ENCODE data around the gene SYNJ2BP. TPM values are rescaled to one million over a fixed set of nuclear protein-coding genes. Genes with fewer than 3 reads are reported as not detected.
"Not testable (repeated sequence)": the region's sequence is repeated elsewhere in the genome, so short reads cannot be mapped to it uniquely, and the experiment has no call there.

The SYNJ2BP gene, protein sequence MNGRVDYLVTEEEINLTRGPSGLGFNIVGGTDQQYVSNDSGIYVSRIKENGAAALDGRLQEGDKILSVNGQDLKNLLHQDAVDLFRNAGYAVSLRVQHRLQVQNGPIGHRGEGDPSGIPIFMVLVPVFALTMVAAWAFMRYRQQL
- total RNA-seq = 1 to 10 TPM; 7.5 to 8.2 TPM

DNA sequence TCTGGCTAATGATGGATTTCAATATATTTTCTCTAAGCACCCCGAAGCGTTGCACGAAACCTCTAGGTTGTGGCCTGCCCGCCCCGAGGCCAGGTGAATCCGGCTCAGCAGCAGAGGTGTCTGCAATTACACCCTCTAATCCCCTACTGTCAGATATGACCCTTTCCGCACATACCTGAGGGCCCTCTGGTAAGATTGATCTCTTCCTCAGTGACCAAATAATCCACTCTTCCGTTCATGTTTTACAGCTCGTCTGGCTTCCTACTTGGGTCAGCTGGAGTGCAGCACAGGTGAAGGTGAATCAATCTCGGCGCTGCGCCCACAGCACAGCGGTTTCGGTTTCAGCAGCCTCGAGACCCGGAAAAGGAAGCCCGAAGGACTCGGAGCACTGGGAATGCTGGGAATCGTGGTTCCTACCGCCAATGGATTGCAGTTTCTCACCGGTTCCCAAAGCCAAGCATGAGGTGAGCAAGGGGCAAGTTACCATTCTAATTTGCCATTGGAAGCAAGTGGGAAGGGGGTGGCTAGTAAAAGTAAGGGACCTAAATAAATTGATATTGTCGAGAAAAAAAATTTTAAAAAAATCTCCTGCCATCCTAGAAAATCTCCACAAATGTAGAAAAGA, at the start of gene SYNJ2BP:
Gene SYNJ2BP, minus strand, starts transcription at position 366 of the 625 bp plus-strand sequence. Its CDS starts 127 bp downstream, at position 239.
- H3K4me3 Mint-ChIP-seq = peak within 1 kb of the TSS; percentile 99
- no peaks in the 10 kb centered on the region for H3K9me3 Mint-ChIP-seq (ENCODE audit: low read depth)
- peaks cover under 1% of the 10 kb centered on the region for H3K27me3 Mint-ChIP-seq
- H3K36me3 Mint-ChIP-seq (ENCODE audit: low read depth) = no peaks in the 10 kb centered on the region
- H3K4me1 Mint-ChIP-seq = peaks cover 32% of the 10 kb centered on the region
- ChIA-PET CTCF (no interaction called here), POLR2A (no interaction called here)
- ATAC-seq (peak; percentile 84), DNase-seq (peak; percentile 74)
- H3K27ac Mint-ChIP-seq = peak within 1 kb of the TSS; percentile 88
- intact Hi-C loops (cut with DNase I, micrococcal nuclease) = loop anchor here in 1 of 2 experiments (2.0 kb wide), 1 partner anchor 56 kb away; no protein-coding TSS in a partner anchor

DNA sequence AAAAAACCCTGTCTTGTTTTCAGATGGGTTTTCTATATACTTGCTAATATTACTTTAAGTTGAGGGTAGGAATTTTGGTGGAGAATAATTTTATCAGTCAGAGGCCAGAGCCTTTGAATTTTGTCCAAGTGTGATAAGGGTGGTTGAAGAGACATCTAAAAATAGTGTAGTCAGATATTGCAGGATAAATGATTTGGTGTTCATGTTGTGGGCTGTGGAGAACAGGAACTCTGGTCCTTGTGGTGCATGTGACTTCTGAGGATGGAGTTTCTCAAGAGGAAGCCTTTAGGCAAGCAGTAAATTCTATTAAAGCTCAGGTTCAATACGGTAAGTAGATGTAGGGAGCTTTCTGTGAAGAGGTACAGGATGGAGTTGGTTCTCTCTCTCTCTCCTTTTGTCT, 37.8 kb upstream of the SYNJ2BP start:
- CTCF ChIA-PET = interaction anchor here (1.0 kb wide), 1 partner anchor 9 kb away, joined by 4 read pairs; no protein-coding TSS in a partner anchor

DNA sequence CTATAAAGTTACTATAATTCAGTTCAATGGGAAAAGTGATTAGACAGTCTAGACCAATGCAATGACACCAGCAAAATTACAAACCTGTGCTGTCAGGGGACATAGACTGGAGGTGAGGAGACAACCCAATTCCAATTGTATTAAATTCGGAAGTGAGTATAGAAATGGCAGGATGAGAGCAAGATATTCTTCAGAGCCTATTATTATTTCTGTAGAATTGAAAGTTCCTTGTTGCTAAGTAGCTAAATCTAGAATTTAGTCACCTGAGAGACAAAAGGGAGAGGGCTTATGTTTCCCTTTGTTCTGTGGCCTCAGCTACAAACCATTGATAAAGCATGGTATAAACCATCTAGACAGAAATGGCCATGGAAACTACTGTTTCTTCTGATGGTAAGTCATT, 35.0 kb upstream of the SYNJ2BP start, which contains the start of gene ADAM21:
Gene ADAM21, plus strand, starts transcription at position 301 of the 400 bp plus-strand sequence. CDS start 5,326 bp downstream, outside the sequence.
- ChIA-PET CTCF (no interaction called here), POLR2A (no interaction called here)
- H3K9me3 Mint-ChIP-seq (ENCODE audit: low read depth) = no peaks in the 10 kb centered on the region
- H3K27ac Mint-ChIP-seq = no peak within 1 kb of the TSS
- ATAC-seq (no peak), DNase-seq (no peak)
- no peak within 1 kb of the TSS for H3K4me3 Mint-ChIP-seq
- H3K4me1 Mint-ChIP-seq = no peaks in the 10 kb centered on the region
- intact Hi-C loops (cut with DNase I, micrococcal nuclease) = no loop called here
- H3K27me3 Mint-ChIP-seq = no peaks in the 10 kb centered on the region
- H3K36me3 Mint-ChIP-seq (ENCODE audit: low read depth) = no peaks in the 10 kb centered on the region

More for the DNA sequence above, 37.8 kb upstream of the SYNJ2BP start:
- no peaks in the 10 kb centered on the region for H3K36me3 Mint-ChIP-seq (ENCODE audit: low read depth)
- H3K27ac Mint-ChIP-seq = no peak overlapping the region
- intact Hi-C loops (cut with DNase I, micrococcal nuclease) = no loop called here
- H3K4me3 Mint-ChIP-seq = no peak overlapping the region
- ATAC-seq = no peak
- no peaks in the 10 kb centered on the region for H3K27me3 Mint-ChIP-seq
- H3K9me3 Mint-ChIP-seq (ENCODE audit: low read depth) = no peaks in the 10 kb centered on the region
- DNase-seq = no peak
- POLR2A ChIA-PET = no interaction called here
- no peaks in the 10 kb centered on the region for H3K4me1 Mint-ChIP-seq

- intact Hi-C loops (cut with DNase I, micrococcal nuclease) = no loop called here
- DNase-seq = no peak
- H3K36me3 Mint-ChIP-seq (ENCODE audit: low read depth) = no peaks in the 10 kb centered on the region
- ChIA-PET POLR2A (no interaction called here), CTCF (no interaction called here)
- H3K4me3 Mint-ChIP-seq = no peak overlapping the region
- H3K27ac Mint-ChIP-seq = no peak overlapping the region
- no peak for ATAC-seq
- no peaks in the 10 kb centered on the region for H3K27me3 Mint-ChIP-seq
- H3K4me1 Mint-ChIP-seq = no peaks in the 10 kb centered on the region
- peaks cover 8% of the 10 kb centered on the region for H3K9me3 Mint-ChIP-seq (ENCODE audit: low read depth)
These were observed 31.9 kb upstream of the SYNJ2BP start for GRCh38 chr14:70448633-70449340.

- no peak overlapping the region for H3K4me3 Mint-ChIP-seq
- POLR2A ChIA-PET = no interaction called here
- intact Hi-C loops (cut with DNase I, micrococcal nuclease) = no loop called here
- DNase-seq = no peak
- H3K36me3 Mint-ChIP-seq (ENCODE audit: low read depth) = peaks cover 3% of the 10 kb centered on the region
- peaks cover 22% of the 10 kb centered on the region for H3K9me3 Mint-ChIP-seq (ENCODE audit: low read depth)
- no peaks in the 10 kb centered on the region for H3K4me1 Mint-ChIP-seq
- peaks cover 4% of the 10 kb centered on the region for H3K27me3 Mint-ChIP-seq
- ATAC-seq = no peak
- no peak overlapping the region for H3K27ac Mint-ChIP-seq
- CTCF ChIA-PET = no interaction called here
These were observed 25.9 kb upstream of the SYNJ2BP start for GRCh38 chr14:70442750-70443149.

DNA sequence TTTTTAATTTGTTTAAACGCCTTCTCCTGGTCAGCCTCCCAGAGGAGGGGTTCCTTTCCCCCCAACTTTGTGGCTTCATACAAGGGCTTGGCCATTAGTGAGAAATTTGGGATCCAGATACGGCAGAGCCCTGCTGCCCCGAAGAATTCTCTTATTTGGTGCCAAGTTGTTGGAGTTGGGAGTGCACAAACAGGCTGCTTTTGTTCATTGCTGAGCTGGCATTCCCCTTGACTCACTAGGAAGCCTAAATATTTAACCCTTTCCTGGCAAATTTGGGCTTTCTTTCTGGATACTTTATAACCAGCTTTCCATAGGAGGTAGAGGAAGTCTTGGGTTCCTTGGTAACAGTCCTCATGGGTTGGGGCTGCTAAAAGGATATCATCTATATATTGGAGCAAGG, 24.8 kb upstream of the SYNJ2BP start:
- ATAC-seq (no peak), DNase-seq (no peak)
- intact Hi-C loops (cut with DNase I, micrococcal nuclease) = no loop called here
- no peak overlapping the region for H3K27ac Mint-ChIP-seq
- H3K9me3 Mint-ChIP-seq (ENCODE audit: low read depth) = peaks cover 26% of the 10 kb centered on the region
- no peaks in the 10 kb centered on the region for H3K4me1 Mint-ChIP-seq
- CTCF ChIA-PET = no interaction called here
- H3K27me3 Mint-ChIP-seq = peaks cover 7% of the 10 kb centered on the region
- POLR2A ChIA-PET = interaction anchor here (0.5 kb wide), 1 partner anchor 20 kb away, joined by 3 read pairs; no protein-coding TSS in a partner anchor
- H3K36me3 Mint-ChIP-seq (ENCODE audit: low read depth) = peaks cover 3% of the 10 kb centered on the region
- no peak overlapping the region for H3K4me3 Mint-ChIP-seq

GRCh38 chr14:70436867-70437266, 20.0 kb upstream of the SYNJ2BP start:
- Mint-ChIP-seq H3K27ac (no peak overlapping the region), H3K4me3 (no peak overlapping the region), H3K9me3 (ENCODE audit: low read depth) (peaks cover 25% of the 10 kb centered on the region), H3K27me3 (peaks cover 10% of the 10 kb centered on the region), H3K4me1 (no peaks in the 10 kb centered on the region), H3K36me3 (ENCODE audit: low read depth) (peaks cover 3% of the 10 kb centered on the region)
- ATAC-seq (no peak), DNase-seq (no peak)
- ChIA-PET CTCF (no interaction called here), POLR2A (interaction anchor here (0.7 kb wide), 1 partner anchor 257 kb away, joined by 4 read pairs; no protein-coding TSS in a partner anchor)
- intact Hi-C loops (cut with DNase I, micrococcal nuclease) = no loop called here

DNA sequence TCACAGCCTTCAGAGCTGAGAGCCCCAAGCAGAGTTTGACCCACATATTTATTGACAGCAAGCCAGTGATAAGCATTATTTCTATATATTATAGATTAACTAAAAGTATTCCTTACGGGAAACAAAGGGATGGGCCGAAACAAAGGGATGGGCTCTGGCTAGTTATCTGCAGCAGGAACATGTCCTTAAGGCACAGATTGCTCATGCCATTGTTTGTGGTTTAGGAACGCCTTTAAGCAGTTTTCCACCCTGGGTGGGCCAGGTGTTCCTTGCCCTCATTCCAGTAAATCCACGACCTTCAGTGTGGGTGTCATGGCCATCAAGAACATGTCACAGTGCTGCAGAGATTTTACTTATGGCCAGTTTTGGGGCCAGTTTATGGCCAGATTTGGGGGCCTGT, 9.7 kb upstream of the SYNJ2BP start:
- DNase-seq; POLR2A ChIA-PET; CTCF ChIA-PET; H3K36me3 Mint-ChIP-seq (ENCODE audit: low read depth); H3K27ac Mint-ChIP-seq; ATAC-seq; H3K9me3 Mint-ChIP-seq (ENCODE audit: low read depth); intact Hi-C loops (cut with DNase I, micrococcal nuclease); H3K4me3 Mint-ChIP-seq; H3K4me1 Mint-ChIP-seq: not testable (repeated sequence)
- peaks cover 15% of the 10 kb centered on the region for H3K27me3 Mint-ChIP-seq

GRCh38 chr14:70425354-70425753, 8.5 kb upstream of the SYNJ2BP start:
- DNase-seq (peak; percentile 20), ATAC-seq (no peak)
- ChIA-PET POLR2A (no interaction called here), CTCF (no interaction called here)
- Mint-ChIP-seq H3K36me3 (ENCODE audit: low read depth) (no peaks in the 10 kb centered on the region), H3K9me3 (ENCODE audit: low read depth) (no peaks in the 10 kb centered on the region), H3K4me1 (no peaks in the 10 kb centered on the region), H3K27ac (no peak overlapping the region), H3K4me3 (no peak overlapping the region), H3K27me3 (peaks cover 11% of the 10 kb centered on the region)
- intact Hi-C loops (cut with DNase I, micrococcal nuclease) = no loop called here

DNA sequence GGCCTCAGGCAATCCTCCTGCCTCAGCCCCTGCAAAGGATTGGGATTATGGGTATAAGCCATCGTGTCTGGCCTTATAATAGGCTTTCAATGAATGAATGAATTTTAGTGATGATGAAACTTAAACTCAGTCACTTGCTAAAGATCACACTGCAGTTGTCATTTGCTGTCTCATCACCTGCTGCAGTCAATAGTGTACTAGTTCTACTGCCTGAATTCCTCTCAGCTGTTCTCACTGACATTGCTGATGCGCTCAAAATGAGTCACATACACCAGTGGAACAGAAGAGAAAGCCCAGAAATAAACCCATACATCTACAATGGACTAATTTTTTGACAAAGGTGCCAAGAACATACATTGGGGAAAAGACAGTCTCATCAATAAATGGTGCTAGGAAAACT, 5.6 kb upstream of the SYNJ2BP start:
- Mint-ChIP-seq H3K27me3 (peaks cover 5% of the 10 kb centered on the region), H3K27ac (no peak overlapping the region), H3K4me1 (no peaks in the 10 kb centered on the region), H3K36me3 (ENCODE audit: low read depth) (no peaks in the 10 kb centered on the region), H3K4me3 (no peak overlapping the region), H3K9me3 (ENCODE audit: low read depth) (no peaks in the 10 kb centered on the region)
- ChIA-PET CTCF (interaction anchor here (0.9 kb wide), 1 partner anchor 17 kb away, joined by 3 read pairs; no protein-coding TSS in a partner anchor), POLR2A (no interaction called here)
- no peak for ATAC-seq
- intact Hi-C loops (cut with DNase I, micrococcal nuclease) = no loop called here
- DNase-seq = no peak

DNA sequence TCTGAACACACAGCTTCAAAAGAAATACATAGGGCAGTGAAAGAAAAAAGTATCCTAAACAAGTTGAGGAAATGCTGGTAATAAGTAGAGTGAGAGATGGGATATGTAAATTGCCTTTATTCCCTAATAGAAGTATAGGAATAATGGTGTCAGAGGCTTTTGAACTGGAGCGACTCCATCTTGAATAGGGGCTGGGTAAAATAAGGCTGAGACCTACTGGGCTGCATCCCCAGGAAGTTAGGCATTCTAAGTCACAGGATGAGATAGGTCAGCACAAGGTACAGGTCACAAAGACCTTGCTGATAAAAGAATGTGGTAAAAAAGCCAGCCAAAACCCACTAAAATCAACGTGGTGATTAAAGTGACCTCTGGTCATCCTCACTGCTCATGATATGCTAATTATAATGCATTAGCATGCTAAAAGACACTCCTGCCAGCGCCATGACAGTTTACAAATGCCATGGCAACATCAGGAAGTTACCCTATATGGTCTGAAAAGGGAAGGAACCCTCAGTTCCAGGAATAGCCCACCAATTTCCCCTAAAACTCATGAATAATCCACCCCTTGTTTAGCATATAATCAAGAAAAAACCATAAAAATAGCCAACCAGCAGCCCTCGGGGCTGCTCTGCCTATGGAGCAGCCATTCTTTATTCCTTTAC, 2.5 kb upstream of the SYNJ2BP start:
- H3K36me3 Mint-ChIP-seq (ENCODE audit: low read depth); ATAC-seq; CTCF ChIA-PET; intact Hi-C loops (cut with DNase I, micrococcal nuclease); H3K4me3 Mint-ChIP-seq; H3K27ac Mint-ChIP-seq; H3K27me3 Mint-ChIP-seq; DNase-seq; H3K9me3 Mint-ChIP-seq (ENCODE audit: low read depth): not testable (repeated sequence)
- H3K4me1 Mint-ChIP-seq = peaks cover 20% of the 10 kb centered on the region
- POLR2A ChIA-PET = interaction anchor here (0.5 kb wide), 1 partner anchor 144 kb away, joined by 5 read pairs; no protein-coding TSS in a partner anchor

All from activated CD4-positive, alpha-beta T cell treated with anti-CD3 and anti-CD28 coated beads for 36 hours (primary cell).